Brain microvascular endothelial cell (primary cell): ENCODE measurements around the gene NMNAT2.

Experiments
- DNase-seq: peaks from one replicate; pipeline ENCODE4 v3.0.0-alpha.2; 2020
- H3K27ac ChIP-seq: fragments of 250-450 bp; sonication (Bioruptor Pico); 2 replicates; pipeline ENCODE4 v1.5.1; 2020; ENCODE audit warnings: mild to moderate bottlenecking, moderate library complexity
- H3K27me3 ChIP-seq: fragments of 250-450 bp; sonication (Bioruptor Pico); replicated peaks from 2 replicates; pipeline ENCODE4 v1.5.1; 2020; ENCODE audit warnings: mild to moderate bottlenecking
- H3K36me3 ChIP-seq: fragments of 250-450 bp; sonication (Bioruptor Pico); replicated peaks from 2 replicates; pipeline ENCODE4 v1.5.1; 2020; ENCODE audit warnings: mild to moderate bottlenecking
- H3K4me3 ChIP-seq: 2 replicates; pipeline ENCODE4 v1.5.1; 2011; ENCODE audit warnings: low read depth, mild to moderate bottlenecking, control low read depth, low read length, moderate library complexity
- CTCF ChIP-seq: IDR thresholded peaks from 2 replicates; pipeline ENCODE4 v1.5.1; 2011; ENCODE audit warnings: low read depth, mild to moderate bottlenecking, moderate library complexity, low read length, control low read depth, inconsistent platforms; ENCODE audit errors: missing control alignments
- in situ Hi-C: cut with HindIII; loops from 2 replicates; pipeline ENCODE4 v1.10.0; 2017; ENCODE audit warnings: low sequenced_read_pairs, low pct_ligation_motif_present

Gene NMNAT2

GRCh38 chr1:183302452-183303322 lies 115.5 kb downstream of the NMNAT2 start:
- H3K27me3 ChIP-seq, result no peaks in the 10 kb centered on the region
- in situ Hi-C loops, result no loop called here
- no peaks in the 10 kb centered on the region for H3K36me3 ChIP-seq
- TF ChIP-seq CTCF, result no peak
- no peak overlapping the region for H3K27ac ChIP-seq
- no peak for DNase-seq
- no peak overlapping the region for H3K4me3 ChIP-seq

GRCh38 chr1:183301239-183301638 lies 116.9 kb downstream of the NMNAT2 start:
- Histone ChIP-seq H3K27me3 (no peaks in the 10 kb centered on the region), H3K4me3 (no peak overlapping the region), H3K27ac (no peak overlapping the region), H3K36me3 (no peaks in the 10 kb centered on the region)
- DNase-seq, result no peak
- TF ChIP-seq CTCF, result no peak
- in situ Hi-C loops, result no loop called here

- DNase-seq, result no peak
- no peak for TF ChIP-seq CTCF
- in situ Hi-C loops, result no loop called here
These were observed 117.4 kb downstream of the NMNAT2 start for GRCh38 chr1:183300828-183301227.

GRCh38 chr1:183300395-183300794 lies 117.8 kb downstream of the NMNAT2 start:
- Histone ChIP-seq H3K27ac (no peak overlapping the region), H3K36me3 (no peaks in the 10 kb centered on the region), H3K27me3 (no peaks in the 10 kb centered on the region), H3K4me3 (no peak overlapping the region)
- in situ Hi-C loops, result no loop called here
- TF ChIP-seq CTCF, result no peak
- DNase-seq, result no peak

More at GRCh38 chr1:183300828-183301227, 117.4 kb downstream of the NMNAT2 start:
- no peak overlapping the region for H3K4me3 ChIP-seq
- H3K27ac ChIP-seq, result no peak overlapping the region
- H3K27me3 ChIP-seq, result no peaks in the 10 kb centered on the region
- no peaks in the 10 kb centered on the region for H3K36me3 ChIP-seq

- no peak for TF ChIP-seq CTCF
- Histone ChIP-seq H3K36me3 (no peaks in the 10 kb centered on the region), H3K27me3 (no peaks in the 10 kb centered on the region), H3K4me3 (no peak overlapping the region), H3K27ac (no peak overlapping the region)
- DNase-seq, result no peak
- in situ Hi-C loops, result no loop called here
These were observed 121.4 kb downstream of the NMNAT2 start for GRCh38 chr1:183296782-183297181.
